HG03196 (cell line): ENCODE results near the gene USP44.
"Not testable (repeated sequence)": the region's sequence is repeated elsewhere in the genome, so short reads cannot be mapped to it uniquely, and the experiment has no call there.

ENCODE experiments used
- ATAC-seq: cut with Tn5 transposase; IDR thresholded peaks from one replicate; pipeline ENCODE4 v1.9.1; 2021; ENCODE audit not compliant: unreplicated experiment

USP44 gene

DNA sequence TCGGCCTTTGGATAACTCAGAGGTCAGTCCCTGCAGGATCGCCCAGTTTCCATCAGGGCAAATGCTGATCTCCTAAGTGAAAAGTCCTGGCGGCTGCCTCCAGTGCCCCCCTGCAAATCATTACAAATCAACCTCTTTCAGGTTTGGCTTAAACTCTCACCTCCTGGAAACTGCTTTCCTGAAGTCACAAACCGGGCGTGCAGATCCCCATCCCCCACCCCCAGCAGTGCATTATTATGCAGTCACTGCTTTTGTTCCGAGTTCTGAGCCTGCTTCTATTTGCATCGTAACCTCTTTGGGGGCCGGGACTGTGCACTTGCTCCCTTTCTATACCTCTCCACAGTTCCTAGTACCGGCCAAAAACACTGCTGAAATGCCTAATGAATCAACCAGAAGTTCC lies at the start of gene USP44:
USP44 (minus strand) TSS at position 172 of the 400 bp plus-strand sequence. CDS start 17,220 bp downstream, outside the sequence.
- ATAC-seq, result no peak

DNA sequence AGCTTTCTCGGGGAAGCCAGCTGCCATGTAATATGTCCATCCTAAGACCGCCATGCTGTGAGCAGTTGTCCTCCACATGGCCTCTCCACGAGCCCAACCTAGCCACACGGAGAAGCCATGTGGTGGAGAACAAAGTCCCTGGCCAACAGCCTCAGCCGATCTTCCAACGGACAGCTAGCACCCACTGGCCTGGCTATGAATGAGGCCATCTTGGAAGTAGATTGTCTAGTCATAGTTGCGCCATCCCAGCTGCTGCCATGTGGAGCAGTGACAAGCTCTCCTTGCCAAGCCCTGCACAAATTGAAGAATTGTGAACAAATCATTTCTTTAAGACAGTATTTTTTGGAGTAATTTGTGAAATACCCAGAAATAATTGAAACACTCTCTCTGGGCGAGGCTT lies 49.3 kb upstream of the USP44 start:
- ATAC-seq, result no peak

DNA sequence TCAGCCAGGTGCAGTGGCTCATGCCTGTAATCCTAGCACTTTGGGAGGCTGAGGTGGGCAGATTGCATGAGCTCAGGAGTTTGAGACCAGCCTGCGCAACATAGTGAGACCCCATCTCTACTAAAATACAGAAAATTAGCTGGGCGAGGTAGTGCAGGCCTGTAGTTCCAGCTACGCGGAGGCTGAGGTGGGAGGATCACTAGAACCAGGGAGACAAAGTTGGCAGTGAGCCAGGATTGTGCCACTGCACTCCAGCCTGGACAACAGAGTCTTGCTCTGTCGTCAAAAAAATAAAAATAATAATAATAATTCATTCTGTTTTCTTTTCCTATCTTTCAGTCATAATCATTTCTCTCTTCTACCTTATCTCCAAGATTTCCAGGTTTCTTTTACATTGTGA lies 48.6 kb upstream of the USP44 start:
- ATAC-seq, result no peak

DNA sequence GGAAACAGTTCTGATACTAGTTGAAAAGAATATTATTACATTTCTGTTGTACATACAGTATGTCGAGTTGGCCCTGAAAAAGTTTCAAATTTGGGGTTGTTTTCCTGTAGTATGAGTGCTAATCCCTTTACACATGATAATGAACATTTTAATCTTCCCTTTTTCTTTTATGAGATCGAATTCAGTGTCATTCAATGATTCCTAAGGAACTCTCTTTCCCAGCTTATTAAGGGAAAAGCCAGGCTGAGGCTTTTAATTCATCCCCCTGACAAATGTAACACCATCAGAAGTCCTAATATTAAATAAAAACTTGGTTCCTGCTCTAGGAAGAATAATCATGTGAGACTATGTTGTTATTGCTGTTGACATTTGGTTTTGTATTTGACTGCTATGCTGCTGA lies 42.9 kb upstream of the USP44 start:
- ATAC-seq, result no peak

DNA sequence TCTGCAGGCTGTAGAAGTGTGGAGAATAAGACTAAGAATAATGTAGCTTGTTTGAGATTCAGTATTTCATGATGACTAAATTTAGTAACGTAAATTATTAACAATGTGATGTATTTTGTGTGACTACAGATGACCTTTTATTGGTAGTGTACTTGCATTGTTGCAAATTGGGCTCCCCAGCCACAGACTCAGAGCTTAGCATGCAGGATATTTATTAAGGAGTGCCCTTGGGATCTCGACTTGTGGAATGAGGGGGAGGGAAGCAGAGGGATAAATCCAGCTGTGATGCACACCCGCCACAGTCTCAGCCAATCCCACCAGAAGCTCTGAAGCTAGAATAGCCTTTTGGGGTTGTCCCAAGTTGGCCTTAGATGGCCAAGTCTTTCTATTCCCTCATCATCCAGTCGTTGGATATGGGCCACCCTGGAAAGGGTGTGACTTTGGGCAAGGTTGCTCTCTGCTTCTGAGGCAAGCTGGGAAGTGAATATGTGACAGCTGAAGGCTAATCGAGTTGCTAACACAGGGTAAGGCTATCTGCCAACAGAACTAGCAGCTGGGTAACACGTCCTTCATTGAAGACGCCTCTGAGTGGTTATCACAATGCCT lies 42.1 kb upstream of the USP44 start:
- ATAC-seq, result no peak

DNA sequence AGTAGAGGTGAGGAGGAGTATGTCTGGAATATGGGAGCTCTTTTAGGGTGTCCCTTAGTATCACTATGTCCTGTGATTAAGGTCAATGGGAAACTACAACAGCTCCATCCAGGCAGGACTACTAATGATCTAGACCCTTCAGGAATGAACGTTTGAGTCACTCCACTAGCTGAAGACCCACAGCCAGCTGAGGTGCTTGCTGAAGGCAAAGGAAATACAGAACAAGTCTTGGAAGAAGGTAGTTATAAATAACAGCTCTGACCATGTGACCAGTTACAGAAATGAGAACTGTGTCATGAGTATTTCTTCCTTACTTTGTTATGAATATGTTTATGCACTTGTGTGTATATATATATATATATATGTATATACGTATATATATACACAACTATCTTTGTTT lies 40.5 kb upstream of the USP44 start:
- no peak for ATAC-seq

DNA sequence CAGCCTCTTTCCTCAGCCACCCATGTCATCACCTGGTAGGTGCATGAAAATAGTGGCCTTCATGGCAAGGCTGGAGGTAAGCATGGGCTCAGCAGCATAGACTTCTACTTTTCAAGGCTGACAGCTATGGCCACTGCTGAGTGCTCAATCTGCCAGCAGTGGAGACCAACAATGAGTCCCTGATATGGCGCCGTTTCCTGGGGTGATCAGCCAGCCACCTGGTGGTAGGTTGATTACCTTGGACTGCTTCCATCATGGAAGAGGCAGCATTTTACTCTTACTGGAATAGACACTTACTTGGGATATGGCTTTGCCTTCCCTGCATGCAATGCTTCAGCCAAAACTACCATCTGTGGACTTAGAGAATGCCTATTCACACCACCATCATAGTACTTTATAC lies 39.5 kb upstream of the USP44 start:
- ATAC-seq, result no peak

DNA sequence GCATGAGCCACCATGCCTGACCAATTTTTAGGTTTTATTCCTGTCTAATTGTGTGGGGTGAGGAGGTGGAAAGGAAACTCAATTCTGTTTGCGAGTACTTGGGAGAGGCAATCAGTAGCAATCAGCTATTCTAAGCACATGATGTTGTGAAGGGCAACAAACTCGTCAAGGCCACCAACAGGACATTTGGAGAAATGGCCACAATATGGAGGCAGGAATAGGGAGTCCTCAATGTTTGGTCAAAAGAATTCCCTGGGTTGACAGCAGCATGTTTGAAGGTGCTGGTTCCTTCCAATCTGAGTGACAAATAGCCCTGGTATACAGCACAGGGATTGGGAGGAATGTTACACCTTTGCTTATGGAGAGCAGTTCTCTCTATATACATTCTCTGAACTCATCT lies 32.7 kb upstream of the USP44 start:
- no peak for ATAC-seq

DNA sequence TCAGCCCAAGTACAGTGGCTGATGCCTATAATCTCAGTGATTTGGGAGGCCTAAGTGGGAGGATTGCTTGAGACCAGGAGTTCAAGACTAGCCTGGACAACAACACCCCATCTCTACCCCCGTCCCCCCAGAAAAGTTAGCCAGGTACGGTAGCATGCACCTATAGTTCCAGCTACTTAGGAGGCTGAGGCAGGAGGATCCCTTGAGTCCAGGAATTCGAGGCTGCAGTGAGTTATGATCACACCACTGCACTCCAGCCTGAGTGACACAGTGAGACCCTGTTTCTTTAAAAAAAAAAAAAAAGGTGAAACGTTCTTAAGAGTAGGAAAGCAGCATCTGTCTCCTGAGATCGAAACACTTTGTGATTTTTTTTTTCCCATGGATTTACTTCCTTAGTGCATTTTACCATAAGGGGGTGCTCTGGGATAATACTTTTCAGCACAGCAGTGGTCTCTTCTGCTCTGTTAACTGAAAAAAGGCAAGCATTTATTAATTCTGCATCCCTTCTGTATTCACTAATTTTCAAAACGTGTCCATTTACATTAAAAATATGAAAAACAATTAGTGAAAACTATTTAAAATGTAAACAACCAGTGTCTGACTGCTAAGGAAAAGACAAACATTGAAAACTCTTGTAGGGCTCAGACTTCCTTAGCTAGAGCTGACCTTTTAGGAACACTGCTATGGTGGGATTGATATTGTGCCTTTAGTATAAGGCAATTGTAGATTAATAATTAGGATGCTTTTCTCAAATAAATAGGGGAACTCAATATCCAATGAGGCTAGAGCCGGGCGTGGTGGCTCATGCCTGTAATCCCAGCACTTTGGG lies 31.2 kb upstream of the USP44 start:
- no peak for ATAC-seq

DNA sequence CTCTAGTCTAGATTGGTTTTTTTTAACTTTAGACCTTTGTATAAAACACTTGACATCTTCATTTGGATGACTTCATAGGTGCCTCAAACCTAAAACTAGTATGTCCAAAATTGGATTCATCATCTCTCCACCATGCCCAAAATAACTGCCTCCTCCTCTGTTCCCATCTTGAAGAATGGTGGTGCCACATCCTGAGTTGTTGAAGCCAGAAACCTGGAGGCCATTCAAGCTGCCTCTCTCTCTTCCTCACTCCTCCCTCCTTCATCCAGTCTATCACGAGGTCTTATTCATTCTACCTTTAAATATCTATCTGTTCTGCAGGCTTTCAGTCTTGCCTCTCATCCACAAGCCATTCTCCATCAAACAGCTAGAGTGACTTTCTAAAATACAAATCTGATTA lies 26.5 kb upstream of the USP44 start:
- no peak for ATAC-seq

DNA sequence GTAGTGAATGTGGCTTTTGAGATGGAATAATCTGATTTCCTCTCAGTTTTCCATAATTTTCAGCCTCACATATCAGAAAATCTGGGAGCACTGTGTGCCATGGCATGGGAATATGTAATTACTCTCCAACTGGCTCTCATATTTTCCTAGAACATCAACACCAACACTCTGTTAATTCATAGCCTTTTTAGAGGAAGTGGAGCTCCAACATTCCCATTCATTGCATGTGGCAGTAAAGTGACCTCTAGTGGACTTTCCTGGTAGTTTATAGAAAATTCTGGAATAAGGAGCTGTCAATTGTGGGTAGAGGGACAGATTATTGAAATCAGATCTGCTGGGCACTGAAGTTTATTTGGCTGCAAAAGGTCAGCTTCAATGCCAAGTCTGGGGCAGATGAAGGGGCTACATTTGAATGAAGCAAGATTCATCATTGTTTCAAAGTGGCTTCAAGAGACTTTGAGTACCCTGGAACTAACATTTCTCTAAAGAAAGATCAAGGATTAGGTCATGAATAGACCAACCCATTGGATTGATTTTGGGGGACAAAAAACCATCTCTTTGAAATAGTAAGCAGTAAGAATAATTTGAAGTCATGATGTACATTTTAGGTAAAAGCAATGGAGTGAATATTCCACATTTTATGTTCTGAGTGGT lies 23.6 kb upstream of the USP44 start:
- ATAC-seq, result no peak

DNA sequence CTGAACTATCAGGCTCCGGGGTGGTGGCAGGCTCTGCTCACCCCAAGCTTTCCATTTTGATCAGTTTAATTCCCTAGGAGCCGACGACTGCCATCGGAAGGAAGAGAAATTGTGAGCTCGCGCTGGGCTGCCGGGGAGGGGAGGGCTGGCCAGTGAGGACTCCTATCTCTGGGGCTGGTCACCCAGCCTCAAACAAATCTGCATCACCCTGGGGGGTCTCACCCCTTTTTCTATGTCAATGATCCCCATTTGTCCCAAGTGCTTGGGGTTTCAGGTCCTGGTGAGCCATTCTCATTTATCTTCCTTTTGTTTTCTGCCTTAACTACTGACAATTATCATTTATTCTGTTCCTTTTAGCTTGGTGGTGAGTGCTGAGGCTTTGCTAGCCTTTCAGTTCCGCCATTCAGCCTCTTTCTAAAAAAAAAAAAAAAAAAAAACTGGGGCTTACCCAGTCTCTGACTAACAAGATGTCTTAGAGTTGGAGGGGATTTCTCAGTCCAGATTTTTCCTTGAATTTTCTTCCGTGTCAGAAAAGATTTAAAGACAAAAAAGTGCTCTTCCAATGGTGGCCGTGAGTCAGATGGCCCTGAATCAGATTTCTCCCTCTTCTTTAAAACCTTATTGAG lies 22.8 kb upstream of the USP44 start:
- ATAC-seq, result no peak

DNA sequence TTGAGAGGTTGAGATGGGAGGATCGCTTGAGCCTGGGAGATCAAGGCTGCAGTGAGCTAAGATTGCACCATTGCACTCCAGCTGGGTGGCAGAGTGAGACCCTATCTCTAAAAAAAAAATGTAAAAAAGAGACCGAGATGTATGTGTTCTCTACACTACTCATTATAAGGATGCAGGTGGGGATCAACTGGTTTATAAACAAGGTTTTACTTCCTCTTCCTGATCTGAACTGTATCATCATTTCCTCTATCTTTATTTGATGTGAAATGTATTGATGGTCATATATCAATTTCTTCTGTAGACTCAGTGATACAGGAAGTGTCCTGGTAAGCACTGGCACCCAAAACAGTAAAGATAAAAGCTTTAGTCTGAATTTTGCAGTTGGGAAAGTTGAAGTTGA lies 20.1 kb upstream of the USP44 start:
- ATAC-seq, result no peak

DNA sequence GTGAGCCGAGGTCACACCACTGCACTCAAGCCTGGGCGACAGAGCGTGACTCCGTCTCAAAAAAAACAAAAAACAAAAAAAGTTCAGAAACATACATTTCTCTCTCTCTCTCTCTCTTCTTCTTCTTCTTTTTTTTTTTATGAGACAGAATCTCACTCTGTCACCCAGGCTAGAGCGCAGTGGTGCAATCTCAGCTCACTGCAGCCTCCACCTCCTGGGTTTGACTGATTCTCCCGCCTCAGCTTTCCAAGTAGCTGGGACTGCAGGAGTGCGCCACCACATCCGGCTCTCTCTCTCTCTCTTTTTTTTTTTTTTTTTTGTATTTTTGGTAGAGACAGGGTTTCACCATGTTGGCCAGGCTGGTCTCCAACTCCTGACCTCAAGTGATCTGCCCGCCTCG lies 16.8 kb upstream of the USP44 start:
- not testable (repeated sequence) for ATAC-seq

DNA sequence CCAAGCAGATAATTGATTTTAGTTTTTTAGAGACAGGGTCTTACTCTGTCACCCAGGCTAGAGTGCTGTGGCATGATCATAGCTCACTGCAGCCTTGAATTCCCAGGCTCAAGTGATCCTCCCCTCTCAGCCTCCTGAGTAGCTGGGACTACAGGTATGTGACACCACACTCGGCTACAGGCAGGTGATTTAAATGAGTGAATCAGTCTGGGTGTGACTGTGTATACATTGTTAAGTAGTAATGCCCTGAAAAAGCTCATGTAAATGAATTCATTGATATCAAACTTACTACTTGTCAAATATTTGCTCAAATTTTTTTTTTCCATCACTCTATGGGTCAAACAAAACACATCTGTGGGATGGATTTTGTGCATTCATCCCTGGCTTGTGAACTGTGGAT lies 6.3 kb upstream of the USP44 start:
- ATAC-seq, result no peak

DNA sequence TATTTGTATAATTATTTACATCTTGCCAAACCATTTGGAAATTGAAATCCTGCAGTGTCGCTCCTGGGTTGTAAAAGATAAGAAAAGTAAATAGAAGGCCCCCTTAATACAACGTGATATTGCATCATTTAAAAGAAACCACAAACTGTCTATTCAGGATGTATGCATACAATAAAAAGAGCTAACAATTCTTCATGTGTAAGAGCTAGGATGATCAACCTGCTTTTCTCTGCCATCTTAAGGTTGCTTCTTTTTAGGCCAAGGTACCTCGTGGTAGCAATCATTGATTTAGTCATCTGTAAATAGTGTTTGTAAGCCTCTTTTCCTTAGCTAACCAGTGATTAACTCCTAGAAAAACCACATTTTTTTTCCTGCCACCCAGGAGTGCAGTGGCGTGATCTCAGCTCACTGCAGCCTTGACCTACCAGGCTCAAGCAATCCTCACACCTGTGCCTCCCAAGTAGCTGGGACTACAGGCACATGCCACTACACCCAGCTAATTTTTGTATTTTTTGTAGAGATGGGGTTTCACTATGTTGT lies 3.3 kb upstream of the USP44 start:
- ATAC-seq, result no peak

DNA sequence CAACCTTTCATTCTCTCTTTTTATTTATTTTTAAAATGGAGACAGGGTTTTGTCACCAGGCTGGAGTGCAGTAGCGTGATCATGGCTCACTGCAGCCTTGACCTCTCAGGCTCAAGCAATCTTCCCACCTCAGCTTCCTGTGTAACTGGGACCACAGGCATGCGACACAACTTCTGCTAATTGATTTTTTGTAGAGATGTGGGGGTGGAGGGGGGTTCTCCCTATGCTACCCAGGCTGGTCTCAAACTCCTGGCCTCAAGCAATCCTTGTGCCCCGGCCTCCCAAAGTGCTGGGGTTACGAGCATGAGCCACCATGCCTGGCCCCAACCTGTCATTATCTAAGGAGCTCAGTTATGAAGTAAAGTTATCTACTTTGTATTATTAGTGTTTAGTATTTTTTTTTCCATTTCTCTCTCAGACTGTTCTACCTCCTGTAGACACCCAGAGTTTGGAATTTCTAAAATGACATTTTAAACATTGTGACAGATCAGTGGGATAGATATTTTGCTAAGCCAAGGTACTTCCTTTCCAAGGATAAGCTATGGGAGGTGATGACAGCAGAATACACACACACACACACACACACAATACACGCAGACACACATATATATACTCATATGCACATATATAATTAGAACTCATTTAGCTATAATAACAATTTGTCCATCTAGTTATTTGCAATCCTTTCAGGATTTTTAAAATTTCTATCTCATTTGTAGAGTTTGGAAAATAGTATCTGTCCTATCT lies 2.1 kb upstream of the USP44 start:
- ATAC-seq, result no peak

DNA sequence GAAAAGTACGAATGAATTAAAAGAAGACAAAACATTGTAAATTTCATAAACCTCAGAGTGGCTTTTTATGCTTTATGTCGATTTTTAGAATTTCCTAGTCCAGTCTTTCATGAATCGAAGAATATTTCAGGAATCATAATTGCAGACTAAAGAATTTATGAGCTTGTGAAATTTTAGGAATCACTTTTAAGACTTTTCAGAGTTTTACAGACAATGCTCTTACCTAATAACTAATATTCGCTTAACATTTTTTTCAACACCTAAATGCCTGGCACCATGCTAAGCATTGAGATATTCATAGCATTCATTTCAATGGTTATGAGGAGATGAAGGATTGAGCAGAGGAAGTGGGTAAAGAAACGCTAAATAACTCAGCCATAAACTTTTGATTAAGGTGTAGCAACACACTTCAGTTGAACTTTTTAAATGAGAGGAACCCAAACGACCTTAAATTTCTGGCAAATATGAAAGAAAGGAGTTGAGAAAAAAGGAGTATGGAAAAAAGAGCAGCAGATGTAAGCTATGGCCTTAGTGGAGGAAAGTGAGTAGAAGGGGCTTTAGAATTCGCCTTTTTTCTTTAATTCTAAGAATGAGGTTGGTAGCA lies 739 bp upstream of the USP44 start:
- no peak for ATAC-seq

DNA sequence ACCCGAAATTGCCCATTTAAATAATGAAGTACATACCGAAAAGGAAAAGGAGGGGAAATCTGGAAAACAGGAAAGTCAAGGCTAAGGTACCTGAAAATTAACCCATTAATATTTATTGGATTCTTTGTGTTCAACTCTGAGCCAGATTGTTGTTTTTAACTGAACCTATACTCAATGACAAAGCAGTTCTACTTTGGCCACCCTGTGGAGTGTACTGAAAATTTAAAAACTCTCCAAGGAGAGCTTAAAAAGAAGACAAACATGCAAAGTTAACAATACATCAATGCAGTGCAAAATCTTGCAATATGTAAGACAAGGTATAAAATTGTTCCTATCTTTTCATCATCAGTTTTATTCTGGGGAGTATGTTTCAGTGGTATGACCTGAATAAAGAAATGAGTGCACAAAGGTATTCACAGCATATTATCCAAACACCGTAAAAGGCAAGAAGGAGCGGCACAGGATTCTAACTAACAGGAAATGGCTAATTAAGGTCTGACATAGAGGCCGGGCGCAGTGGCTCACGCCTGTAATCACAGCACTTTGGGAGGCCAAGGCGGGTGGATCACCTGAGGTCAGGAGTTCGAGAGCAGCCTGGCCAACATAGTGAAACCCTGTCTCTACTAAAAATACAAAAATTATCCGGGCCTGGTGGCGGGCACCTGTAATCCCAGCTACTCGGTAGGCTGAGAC lies 1.7 kb downstream of the USP44 start:
- no peak for ATAC-seq
